Esophagus squamous epithelium (tissue), 5 donors: ENCODE results near the gene LDB2. TPM values are rescaled to one million over a fixed set of nuclear protein-coding genes. Genes with fewer than 3 reads are reported as not detected.

ENCODE experiments used
- DNase-seq: peaks from one replicate; lab custom pipeline; 2025; lab: John Stamatoyannopoulos, UW
- H3K27ac ChIP-seq, 4 donors: fragments of 200-600 bp; sonication (generic); one replicate each; pipeline ENCODE4 v1.5.1; 2016 to 2019; ENCODE audit warnings: mild to moderate bottlenecking in 1 of 4
- H3K27me3 ChIP-seq, 4 donors: fragments of 200-600 bp; sonication (generic); 1 replicate in 3 of 4; 2 replicates in 1 of 4; pipeline versions ENCODE4 v1.5.1 to v1.6.0; 2017 to 2021; ENCODE audit warnings: antibody characterized with exemption in 1 of 4
- H3K36me3 ChIP-seq, 3 donors: fragments of 200-600 bp; sonication (generic); one replicate each; pipeline ENCODE4 v1.5.1; 2016 to 2019
- H3K4me1 ChIP-seq, 3 donors: fragments of 200-600 bp; sonication (generic); one replicate each; pipeline ENCODE4 v1.5.1; 2017 to 2019
- H3K4me3 ChIP-seq, 4 donors: fragments of 200-600 bp; sonication (generic); 1 replicate in 3 of 4; 2 replicates in 1 of 4; pipeline ENCODE4 v1.5.1; 2016 to 2019; ENCODE audit warnings: mild to moderate bottlenecking in 2 of 4, moderate library complexity in 1 of 4
- H3K9me3 ChIP-seq, 3 donors: fragments of 200-600 bp; sonication (generic); one replicate each; pipeline ENCODE4 v1.5.1; 2016 to 2019
- CTCF ChIP-seq, 6 experiments: fragments of 450-650 bp in 4 of 6; fragments of 200-600 bp in 2 of 6; sonication (generic) in 2 of 6; IDR thresholded peaks; one replicate each; pipeline ENCODE4 v1.5.1; 2016 to 2019; ENCODE audit warnings: antibody characterized with exemption in 6 of 6, mild to moderate bottlenecking in 4 of 6, moderate library complexity in 4 of 6
- POLR2A ChIP-seq, 4 donors: fragments of 450-650 bp; IDR thresholded peaks; one replicate each; pipeline ENCODE4 v1.6.1; 2017; ENCODE audit warnings: antibody characterized with exemption in 4 of 4, mild to moderate bottlenecking in 4 of 4, moderate library complexity in 3 of 4
- WGBS, 2 donors: methylation state at CpG; one replicate each; pipeline ENCODE4 v1.1.5; 2018; 5-methylcytosine and 5-hydroxymethylcytosine counted together
- intact Hi-C: fragments of 100-400 bp; cut with DNase I; formaldehyde crosslinking; loops from one replicate; pipeline ENCODE4 v1.15.0; 2022
- total RNA-seq, 4 donors: library from RNA; depleted of rRNA; stranded (reverse); fragments of >200 nt; gene quantifications; one replicate each; pipeline ENCODE4 v1.1.0, GENCODE V29; 2016
- donor health status: DM: yes; HTN: yes; CAD: no.

LDB2 gene
- total RNA-seq, 4 donors from 2014 or later, result 3.0 to 16.0 (median 5.9) TPM

GRCh38 chr4:16750216-16750615 is 148.2 kb downstream of the LDB2 start:
- Histone ChIP-seq H3K9me3 (no peaks in the 10 kb centered on the region), H3K27ac (no peak overlapping the region), H3K27me3 (no peaks in the 10 kb centered on the region), H3K4me3 (no peak overlapping the region), H3K36me3 (no peaks in the 10 kb centered on the region), H3K4me1 (peaks cover 0 to 4% (median 0%) of the 10 kb centered on the region in 3 donors)
- no peak for DNase-seq
- intact Hi-C loops, result no loop called here
- 62 to 74% methylated on average over 2 of the region's 2 CpGs for WGBS, 2 donors
- TF ChIP-seq POLR2A (IDR thresholded peaks at IDR 0.05) (no peak), CTCF (IDR thresholded peaks at IDR 0.05) (no peak)

GRCh38 chr4:16745887-16746286 is 152.6 kb downstream of the LDB2 start:
- H3K4me1 ChIP-seq, result peaks cover 0 to 9% (median 0%) of the 10 kb centered on the region in 3 donors
- H3K9me3 ChIP-seq, result no peaks in the 10 kb centered on the region
- no peak overlapping the region for H3K27ac ChIP-seq
- H3K36me3 ChIP-seq, result no peaks in the 10 kb centered on the region
- 87 to 89% methylated on average over 3 of the region's 3 CpGs for WGBS, 2 donors
- no peak for TF ChIP-seq POLR2A (IDR thresholded peaks at IDR 0.05)
- DNase-seq, result no peak
- no peaks in the 10 kb centered on the region for H3K27me3 ChIP-seq
- H3K4me3 ChIP-seq, result no peak overlapping the region
- intact Hi-C loops, result no loop called here

- 36 to 38% methylated on average over 7 of the region's 7 CpGs for WGBS, 2 donors
- intact Hi-C loops, result no loop called here
- H3K9me3 ChIP-seq, result no peaks in the 10 kb centered on the region
- no peaks in the 10 kb centered on the region for H3K36me3 ChIP-seq
- DNase-seq, result no peak
- H3K27ac ChIP-seq, result peak overlapping the region in 1 of 4 donors; percentile 10
- H3K4me1 ChIP-seq, result peaks cover 0 to 9% (median 0%) of the 10 kb centered on the region in 3 donors
- no peak overlapping the region for H3K4me3 ChIP-seq
- TF ChIP-seq POLR2A (IDR thresholded peaks at IDR 0.05) (no peak), CTCF (IDR thresholded peaks at IDR 0.05) (no peak)
- H3K27me3 ChIP-seq, result no peaks in the 10 kb centered on the region
These were observed 153.3 kb downstream of the LDB2 start for GRCh38 chr4:16745009-16745635.

GRCh38 chr4:16741287-16741686 is 157.2 kb downstream of the LDB2 start:
- intact Hi-C loops, result no loop called here
- peaks cover 0 to 9% (median 0%) of the 10 kb centered on the region in 3 donors for H3K4me1 ChIP-seq
- WGBS, 2 donors, result 86 to 94% methylated on average over 3 of the region's 3 CpGs
- no peaks in the 10 kb centered on the region for H3K9me3 ChIP-seq
- no peak overlapping the region for H3K4me3 ChIP-seq
- no peaks in the 10 kb centered on the region for H3K36me3 ChIP-seq
- TF ChIP-seq POLR2A (IDR thresholded peaks at IDR 0.05), result no peak
- no peak for TF ChIP-seq CTCF (IDR thresholded peaks at IDR 0.05)
- DNase-seq, result no peak
- H3K27me3 ChIP-seq, result no peaks in the 10 kb centered on the region
- no peak overlapping the region for H3K27ac ChIP-seq

- no peaks in the 10 kb centered on the region for H3K9me3 ChIP-seq
- H3K4me1 ChIP-seq, result peaks cover 0 to 5% (median 0%) of the 10 kb centered on the region in 3 donors
- no peak for DNase-seq
- no peak overlapping the region for H3K27ac ChIP-seq
- intact Hi-C loops, result no loop called here
- TF ChIP-seq POLR2A (IDR thresholded peaks at IDR 0.05) (no peak), CTCF (IDR thresholded peaks at IDR 0.05) (no peak)
- WGBS, 2 donors, result 74 to 87% methylated on average over 8 of the region's 8 CpGs
- H3K27me3 ChIP-seq, result no peaks in the 10 kb centered on the region
- H3K4me3 ChIP-seq, result no peak overlapping the region
- no peaks in the 10 kb centered on the region for H3K36me3 ChIP-seq
These were observed 158.3 kb downstream of the LDB2 start for GRCh38 chr4:16739997-16740624.
